Stimulated activated CD8-positive, alpha-beta memory T cell treated with anti-CD3 and anti-CD28 coated beads, Interleukin-4, amount 100 ng/mL, for 24 hours (primary cell): ENCODE data around the gene NCOA1.
"Not testable (repeated sequence)": the region's sequence is repeated elsewhere in the genome, so short reads cannot be mapped to it uniquely, and the experiment has no call there.

ENCODE experiments used
- DNase-seq: peaks from one replicate; pipeline ENCODE4 v3.0.0-alpha.2; 2020; ENCODE audit warnings: low read depth

NCOA1 gene

DNA sequence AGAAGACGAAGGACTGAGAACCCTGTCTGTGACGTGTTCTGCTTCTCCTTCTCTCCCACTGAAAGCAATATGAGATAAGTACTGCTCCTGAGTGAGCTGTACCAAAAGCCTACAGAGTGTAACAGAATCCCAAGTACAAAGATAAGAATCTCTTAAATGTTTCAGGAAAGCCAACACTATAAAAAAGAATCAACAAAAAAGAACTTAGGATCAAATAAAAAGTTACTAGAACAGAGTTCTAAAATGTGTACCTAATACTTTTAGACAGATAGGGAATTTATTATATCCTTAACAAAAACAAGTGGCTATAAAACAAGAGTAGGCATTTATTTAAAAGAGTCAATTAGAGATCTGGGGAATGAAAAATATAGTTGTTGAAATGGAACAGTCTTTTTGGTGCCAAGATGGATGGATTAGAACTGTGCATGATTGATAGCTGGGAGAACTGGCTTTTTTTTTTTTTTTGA is 49.0 kb downstream of the NCOA1 start:
- DNase-seq: no peak

DNA sequence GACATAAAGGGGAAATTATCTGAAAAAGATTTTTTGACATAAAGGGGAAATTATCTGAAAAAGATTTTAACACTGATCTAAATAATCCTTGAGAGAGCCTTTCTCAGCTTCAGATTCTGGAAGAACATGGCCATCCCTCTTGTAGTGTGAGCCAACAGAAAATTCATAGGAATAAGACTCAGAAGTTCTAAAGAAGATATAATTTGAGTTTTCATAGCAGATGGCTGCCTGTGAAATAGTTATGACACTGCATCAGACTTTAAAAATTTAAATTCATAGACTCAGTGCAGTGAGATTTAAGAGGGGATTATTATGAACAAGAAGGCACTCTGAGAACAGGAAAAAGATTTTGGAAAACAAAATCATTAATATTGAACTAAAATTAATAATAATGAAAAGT is 50.6 kb downstream of the NCOA1 start:
- DNase-seq: no peak

DNA sequence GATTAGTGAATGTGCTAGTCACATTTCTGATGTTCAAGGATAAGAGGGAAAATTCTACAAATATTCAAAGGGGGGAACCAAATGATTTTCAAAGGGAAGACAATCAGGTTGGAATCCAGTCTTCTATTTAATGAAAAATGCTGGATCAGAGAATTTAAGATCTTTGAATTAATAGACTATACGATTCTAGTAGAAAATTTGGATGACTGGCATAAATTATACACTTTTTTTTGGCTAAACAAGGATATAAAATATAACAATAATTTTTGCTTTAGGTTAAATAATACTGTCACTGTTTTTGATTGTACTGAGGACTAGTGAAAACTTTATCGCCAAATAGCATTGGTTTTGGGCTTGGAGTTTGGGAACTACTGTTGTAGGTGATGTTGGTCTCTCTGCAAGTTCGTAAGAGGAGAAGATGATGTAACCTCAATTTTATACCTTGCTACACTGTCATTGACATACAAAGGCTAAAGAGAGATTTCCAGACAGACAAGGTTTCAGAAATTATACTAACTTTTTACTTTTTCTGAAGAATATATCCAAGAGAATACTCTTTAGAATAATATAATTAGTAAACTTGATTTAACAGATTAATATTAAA is 51.3 kb downstream of the NCOA1 start:
- DNase-seq: no peak

DNA sequence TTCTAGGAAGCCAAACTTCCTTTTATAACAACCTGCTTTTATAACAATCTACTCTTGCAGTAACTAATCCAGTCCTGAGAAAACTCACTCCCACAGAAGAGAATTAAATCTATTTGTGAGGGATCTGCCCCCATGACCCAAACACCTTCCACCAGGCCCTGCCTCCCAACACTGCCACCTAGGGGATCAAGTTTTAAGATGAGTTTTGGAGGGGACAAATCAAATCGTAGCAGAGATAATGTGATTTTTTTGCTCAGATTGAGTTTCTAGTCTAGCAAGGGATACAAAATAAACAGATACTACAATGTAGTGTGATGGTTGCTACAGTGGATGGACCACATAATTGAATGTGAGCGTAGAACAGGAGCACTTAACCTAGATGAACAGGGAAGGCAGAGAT is 52.2 kb downstream of the NCOA1 start:
- DNase-seq: no peak

DNA sequence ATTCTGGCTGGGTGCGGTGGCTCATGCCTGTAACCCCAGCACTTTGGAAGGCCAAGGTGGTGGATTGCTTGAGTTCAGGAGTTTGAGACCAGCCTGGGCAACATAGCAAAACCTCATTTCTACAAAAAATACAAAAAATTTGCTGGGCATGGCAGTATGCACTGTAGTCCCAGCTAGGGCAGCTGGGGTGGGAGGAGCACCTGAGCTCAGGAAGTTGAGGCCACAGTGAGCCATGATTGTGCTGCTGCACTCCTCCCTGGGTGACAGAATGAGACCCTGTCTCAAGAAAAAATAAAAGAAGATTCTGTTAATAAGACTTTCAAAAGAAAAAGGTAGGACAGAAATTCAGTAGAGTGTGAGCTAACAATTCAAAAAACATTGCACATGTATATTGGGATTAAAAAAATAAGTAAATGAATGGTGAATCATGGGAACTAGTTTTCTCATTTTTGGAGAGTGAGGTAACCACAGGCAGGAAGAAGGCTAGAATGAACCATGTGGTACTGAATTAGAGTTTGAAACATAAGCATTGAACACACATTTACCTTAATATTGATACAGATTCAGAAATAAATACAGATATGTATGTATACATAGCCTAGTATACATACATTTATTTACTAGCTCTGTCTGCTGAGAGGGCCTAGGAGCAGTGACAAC is 53.5 kb downstream of the NCOA1 start:
- DNase-seq: no peak

DNA sequence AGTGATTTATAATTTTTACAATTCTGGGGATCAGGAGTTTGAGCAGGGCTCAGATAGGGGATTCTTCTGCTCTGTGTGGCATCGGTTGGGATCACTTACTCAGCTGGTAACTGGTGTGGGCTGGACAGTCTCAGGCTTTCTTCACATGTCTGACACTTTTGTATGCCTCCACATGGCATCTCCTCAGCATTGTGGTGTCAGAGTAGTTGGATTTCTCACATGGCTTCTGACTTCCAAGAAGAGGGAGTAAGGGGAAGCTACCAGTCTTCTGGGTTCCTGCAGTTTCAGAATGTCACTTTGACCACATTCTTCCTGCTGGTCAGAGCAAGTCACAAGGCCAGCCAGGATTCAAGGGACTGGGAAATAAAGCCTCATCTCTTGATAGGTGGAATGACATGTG is 55.6 kb downstream of the NCOA1 start:
- no peak for DNase-seq

DNA sequence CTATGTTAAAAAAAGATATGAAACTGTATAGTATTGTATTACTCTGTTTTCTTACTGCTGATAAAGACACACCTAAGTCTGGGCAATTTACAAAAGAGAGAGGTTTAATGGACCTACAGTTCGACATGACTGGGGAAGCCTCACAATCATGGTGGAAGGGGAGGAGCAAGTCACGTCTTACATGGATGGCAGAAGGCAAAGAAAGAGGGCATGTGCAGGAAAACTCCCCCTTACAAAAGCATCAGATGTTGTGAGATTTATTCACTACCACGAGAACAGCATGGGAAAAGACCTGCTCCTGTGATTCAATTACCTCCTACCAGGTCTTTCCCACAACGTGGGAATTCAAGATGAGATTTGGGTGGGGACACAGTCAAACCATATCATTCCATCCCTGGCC is 57.0 kb downstream of the NCOA1 start:
- no peak for DNase-seq

DNA sequence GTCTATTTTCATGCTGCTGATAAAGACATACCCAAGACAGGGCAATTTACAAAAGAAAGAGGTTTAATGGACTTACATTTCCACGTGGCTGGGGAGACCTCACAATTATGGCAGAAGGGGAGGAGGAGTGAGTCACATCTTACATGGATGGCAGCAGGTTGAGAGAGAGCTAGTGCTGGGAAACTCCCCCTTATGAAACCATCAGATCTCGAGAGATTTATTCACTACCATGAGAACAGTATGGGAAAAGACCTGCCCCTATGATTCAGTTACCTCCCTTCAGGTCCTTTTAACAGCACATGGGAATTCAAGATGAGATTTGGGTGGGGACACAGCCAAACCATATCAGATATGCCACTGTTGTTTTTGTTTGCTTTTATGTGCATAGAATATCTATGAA is 59.2 kb downstream of the NCOA1 start:
- DNase-seq: not testable (repeated sequence)

DNA sequence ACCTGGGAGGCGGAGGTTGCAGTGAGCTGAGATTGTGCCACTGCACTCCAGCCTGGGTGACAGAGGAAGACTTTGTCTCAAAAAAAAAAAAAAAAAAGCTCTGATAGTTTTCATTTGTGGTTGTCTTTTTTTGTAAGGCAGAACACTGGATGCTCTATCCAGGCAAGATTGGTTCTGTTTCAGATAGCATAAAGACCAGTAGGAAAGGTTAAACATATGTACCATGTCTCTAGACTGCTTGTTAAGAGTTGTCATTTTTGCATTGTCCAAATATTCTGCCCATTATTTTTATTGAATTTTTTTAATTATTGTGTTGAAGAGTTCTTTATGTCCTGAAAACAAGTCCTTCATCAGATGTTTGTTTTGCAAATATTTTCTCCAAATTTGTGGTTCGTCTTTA is 60.0 kb downstream of the NCOA1 start:
- DNase-seq: no peak

DNA sequence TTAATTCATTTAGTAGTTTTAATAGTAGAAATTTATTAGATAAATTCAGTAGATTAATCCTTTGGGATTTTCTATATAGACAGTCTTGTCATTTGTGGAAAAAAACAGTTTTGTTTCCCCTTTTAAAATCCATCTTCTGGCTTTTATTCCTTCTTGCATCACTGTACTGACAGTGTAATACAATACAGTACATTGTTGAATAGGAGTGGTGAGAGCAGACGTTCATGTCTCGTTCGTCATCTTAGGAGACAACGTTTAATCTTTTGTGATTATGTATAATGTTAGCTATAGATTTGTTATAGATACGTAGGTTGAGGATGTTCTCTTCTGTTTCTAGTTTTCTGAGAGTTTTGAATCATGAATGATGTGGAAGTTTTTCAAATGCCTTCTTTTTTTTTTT is 61.8 kb downstream of the NCOA1 start:
- DNase-seq: no peak

DNA sequence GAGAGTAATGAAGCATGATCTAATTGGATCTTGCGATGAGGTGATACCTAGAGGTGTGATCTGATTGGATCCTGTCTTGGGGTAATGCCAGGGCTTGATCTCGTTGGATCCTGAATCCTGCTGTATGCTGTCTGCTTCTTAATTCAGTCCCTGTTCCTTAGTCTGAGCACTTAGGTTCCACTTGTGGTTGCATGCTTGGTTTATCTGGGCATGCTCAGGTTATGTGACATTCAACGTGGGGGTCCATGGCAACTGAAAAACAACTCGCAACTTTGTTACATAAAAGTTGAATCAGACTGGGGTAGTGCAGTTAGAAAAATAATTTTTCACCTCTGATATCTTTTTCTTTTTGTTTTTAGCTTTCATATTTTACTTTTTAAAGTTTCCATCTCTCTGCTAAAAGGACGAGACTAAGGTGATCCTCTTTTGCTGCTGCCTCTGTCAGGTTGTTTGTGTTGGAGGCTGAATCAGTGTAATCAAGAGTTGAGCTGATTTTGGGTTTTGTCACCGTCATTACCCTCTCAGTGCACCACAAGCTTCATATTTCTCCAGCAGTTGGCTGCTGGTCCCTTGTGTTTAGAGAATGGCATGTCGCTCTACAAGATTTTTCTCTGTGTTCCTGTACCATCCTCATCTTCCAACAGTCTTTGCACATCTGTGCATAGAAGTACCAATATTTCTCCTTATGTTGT is 67.9 kb downstream of the NCOA1 start:
- no peak for DNase-seq

DNA sequence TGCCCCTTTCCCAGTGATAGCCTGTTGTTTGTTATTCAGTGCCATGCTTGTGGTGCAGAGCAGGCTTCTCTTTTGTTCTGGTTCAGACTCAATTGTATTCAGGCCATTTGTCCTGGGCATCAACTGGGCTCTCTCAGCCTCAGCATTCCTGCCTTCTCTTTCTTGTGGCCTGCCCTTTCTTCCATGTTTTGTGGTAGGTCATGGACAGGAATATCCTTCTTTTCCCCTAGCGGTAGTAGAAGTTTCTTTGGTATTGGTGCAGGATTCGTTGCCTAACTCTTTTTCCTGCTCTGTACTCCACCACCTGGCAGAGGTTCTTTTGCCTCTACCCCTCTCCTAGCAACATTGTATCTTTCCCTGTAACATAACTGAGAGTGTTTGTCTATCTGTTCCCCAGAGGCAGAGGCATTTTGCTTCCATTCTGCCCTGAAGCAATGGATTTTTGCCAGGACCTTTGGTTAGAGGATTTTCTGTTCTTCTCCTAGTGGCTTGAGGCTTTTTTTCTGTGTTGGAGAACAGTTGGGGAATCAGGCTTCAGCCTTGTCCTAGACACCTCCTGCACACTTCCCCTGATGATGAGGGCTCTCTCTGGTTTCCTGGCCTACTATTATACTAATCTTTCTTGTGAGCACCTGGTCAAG is 68.5 kb downstream of the NCOA1 start:
- no peak for DNase-seq

DNA sequence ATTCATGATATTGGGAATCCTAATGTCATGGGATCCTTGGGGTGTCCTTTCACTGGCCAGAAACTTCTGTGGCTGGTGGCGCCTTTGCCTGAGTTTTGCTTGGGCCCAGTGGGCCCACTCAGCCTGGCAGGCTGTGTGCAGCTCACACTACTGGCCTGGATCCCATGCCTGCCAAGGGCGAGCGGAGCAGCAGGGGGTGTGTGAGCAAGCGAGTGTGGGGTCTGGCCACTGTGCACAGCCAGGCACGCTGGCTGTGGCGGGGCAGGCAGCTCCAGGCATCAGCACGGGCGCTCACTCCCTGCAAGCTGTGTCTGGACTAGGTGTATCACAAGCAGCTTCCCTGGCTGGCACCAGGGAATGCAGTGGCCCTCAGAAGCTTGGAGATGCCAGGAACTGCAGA is 74.5 kb downstream of the NCOA1 start:
- DNase-seq: no peak

DNA sequence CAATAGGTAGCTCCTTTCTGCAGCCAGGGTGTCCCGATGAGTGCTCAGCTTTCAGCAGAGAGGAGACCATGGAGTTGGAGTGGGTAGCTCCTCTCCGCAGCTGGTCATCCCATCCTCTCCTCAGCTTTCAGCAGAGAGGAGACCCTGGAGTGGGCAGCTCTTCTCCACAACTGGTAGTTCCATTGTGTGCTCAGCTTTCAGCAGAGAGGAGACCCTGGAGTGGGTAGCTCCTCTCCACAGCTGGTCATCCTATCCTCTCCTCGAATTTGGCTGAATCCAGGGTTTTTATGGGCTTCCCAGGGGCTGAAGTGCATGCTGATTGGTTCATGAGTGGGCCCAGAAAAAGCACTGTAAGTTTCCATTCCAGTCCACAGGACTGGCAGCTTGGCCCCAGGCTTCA is 75.2 kb downstream of the NCOA1 start:
- DNase-seq: no peak

DNA sequence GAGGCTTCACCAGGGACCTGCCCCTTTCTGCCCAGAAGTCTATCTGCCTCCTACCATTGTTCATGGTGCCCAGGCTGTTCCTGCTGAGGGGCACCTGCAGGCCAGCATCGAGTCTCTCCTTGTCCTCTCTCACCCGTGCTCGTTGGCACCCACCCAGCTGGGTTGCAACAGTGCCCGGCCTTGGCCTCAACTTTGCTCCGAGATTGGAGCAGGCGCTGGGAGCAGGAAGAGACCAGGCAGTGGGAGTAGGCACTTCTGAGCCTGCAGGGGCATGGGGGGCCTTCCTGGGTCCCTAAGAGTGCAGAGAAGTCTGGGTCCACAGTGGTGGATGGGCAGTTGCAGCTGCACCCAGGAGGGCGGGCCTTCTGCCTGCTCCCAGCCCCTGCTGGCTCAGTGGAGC is 75.6 kb downstream of the NCOA1 start:
- no peak for DNase-seq

DNA sequence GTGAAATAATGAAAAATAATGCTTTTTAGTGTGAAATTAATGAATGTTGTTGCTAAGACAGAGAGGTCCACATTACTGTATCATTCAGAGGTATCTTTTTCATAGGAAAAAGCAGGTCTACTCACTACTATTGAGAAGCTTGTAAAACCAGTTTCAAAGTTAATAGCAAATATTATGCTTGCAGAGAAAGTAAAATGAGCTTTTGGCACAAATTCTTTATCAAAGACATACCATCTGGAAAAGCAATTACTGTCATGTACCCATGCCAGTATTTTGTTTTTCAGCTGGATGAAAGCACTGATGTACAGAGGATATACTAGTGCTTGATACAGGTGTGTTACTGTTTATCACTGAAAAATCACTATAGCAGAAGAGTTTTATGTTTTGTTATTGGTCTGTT is 77.5 kb downstream of the NCOA1 start:
- DNase-seq: no peak

DNA sequence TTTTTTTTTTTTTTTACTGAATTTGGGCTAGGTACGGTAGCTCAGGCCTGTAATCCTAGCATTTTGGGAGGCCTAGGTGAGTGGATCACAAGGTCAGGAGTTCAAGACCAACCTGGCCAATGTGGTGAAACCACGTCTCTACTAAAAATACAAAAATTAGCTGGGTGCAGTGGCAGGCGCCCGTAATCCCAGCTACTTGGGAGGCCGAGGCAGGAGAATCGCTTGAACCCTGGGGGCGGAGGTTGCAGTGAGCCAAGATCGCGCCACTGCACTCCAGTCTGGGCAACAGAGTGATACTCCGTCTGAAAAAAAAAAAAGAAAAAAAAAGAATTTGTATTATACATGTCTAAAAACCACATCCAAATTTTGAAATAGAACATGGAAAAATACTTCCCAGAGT is 78.5 kb downstream of the NCOA1 start:
- DNase-seq: not testable (repeated sequence)

DNA sequence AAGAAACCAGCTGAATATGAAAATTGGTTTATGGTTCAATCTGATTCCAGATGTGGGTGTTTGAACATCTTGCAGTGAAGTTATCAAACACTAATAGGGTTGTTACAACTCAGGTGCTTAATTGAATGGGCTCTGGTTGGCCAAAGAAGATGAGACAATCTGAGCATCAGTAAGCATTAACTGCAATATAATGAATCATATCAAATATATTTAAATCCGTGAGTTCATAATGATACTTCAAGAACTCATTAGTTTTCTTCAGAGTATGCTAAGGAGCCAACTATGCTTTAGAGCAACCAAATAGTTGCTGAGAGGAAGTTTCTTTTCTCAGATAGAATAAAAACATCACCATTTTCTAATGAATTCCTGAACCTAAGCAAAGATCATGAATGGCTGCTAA is 79.2 kb downstream of the NCOA1 start:
- no peak for DNase-seq

DNA sequence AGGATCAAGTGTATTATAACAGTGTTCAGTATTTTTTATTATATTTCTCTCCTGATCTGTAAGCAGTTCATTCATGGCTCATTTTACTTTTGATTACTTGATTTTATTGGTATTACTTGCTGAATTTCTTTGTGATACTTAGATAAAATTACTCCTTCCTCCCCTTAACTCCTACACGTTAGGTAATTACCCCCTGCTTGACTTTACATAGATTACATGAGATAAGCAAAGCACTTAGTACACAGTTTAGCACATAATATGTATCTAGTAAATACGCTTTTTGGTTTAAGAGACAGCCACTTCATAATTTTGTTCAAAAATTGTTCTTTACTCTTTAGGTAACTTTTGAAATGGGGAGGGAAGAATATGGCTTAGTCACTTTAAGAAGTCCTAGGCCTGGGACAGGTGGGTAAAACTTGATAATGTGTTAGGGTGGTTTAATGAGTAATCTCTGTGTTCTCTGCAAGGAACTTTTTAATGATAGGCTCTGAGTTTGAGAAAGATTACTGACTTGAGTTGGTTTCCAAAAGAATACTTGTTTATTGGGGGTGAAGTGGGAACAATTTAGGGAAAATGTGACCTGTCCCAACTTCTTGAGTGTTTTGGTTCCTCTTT is 80.9 kb downstream of the NCOA1 start:
- DNase-seq: no peak

DNA sequence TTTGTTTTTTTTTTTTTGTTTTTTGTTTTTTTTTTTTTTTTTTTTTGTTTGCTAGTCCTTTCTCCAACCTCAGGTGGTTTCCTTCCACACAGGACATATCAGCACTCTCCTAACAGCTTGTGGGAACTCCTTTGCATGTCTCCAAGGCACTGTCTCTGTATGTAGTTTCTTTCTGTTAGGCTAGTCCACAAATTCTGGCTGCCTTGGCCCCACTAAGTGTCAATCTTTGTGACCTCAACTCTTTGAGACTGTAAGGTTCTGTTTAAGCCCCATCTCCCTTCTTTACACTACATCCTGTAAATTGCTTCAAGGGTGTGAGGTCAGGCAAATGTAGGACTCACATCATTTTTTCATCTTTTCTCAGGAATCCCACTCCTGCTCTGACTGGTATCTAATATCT is 85.1 kb downstream of the NCOA1 start:
- no peak for DNase-seq

DNA sequence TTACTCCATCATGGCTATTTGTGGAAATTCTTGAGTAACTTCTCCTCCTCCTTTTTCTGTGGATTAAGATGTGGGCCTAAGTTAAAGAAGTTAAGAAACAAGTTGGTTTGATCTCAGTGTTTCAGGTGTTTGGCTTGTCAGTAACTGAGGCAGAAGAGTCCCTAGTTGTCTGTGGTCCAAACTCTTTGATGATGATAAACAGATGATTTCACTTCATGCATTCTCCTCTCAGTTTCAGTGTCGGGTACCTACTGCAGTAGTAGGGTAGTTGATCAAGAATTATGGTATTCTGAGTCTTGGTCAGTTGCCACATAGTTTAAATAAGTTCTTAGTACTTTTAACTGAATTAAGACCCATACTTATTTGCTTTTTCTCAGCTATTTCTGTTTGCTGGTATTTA is 85.6 kb downstream of the NCOA1 start:
- DNase-seq: no peak

DNA sequence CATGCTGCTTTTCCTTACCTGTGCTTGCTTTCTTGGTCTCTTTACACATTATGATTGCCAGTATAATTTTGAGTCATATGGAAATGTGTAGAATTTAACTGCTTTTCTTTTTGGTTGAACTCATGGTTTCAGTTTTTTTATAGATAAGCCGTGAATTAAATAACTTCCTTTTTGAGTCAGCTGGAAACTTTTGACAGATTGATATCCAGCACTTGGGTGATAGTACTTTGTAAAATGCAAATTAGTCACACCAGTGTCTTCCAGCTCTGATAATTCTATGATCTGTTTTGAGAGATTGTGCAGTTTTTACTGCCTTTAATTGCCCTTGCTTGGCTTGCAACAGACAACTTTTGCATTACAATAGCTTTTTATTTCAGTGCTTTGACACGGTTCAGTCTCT is 86.4 kb downstream of the NCOA1 start:
- no peak for DNase-seq
